Neuronal stem cell (in vitro differentiated cells): ENCODE measurements around the gene SLC22A7.
"Not testable (repeated sequence)": the region's sequence is repeated elsewhere in the genome, so short reads cannot be mapped to it uniquely, and the experiment has no call there.

Experiments
- DNase-seq: peaks from one replicate; pipeline ENCODE4 v3.0.0-alpha.2; 2013; ENCODE audit warnings: low spot score
- H2AFZ ChIP-seq: one replicate; pipeline ENCODE4 v1.6.1; 2013; ENCODE audit warnings: mild to moderate bottlenecking, low read length, inconsistent platforms
- H2AK5ac ChIP-seq: 2 replicates; pipeline ENCODE4 v1.6.1; 2013; ENCODE audit warnings: low read depth, mild to moderate bottlenecking, inconsistent platforms, low read length, moderate library complexity, mixed read lengths
- H2BK120ac ChIP-seq: 2 replicates; pipeline ENCODE4 v1.6.1; 2013; ENCODE audit warnings: low read depth, mild to moderate bottlenecking, inconsistent platforms, low read length, moderate library complexity, mixed read lengths
- H2BK12ac ChIP-seq: one replicate; pipeline ENCODE4 v1.6.1; 2013; ENCODE audit warnings: low read length, inconsistent platforms
- H2BK15ac ChIP-seq: 2 replicates; pipeline ENCODE4 v1.6.1; 2013; ENCODE audit warnings: mild to moderate bottlenecking, low read length, inconsistent platforms, mixed read lengths
- H2BK5ac ChIP-seq: one replicate; pipeline ENCODE4 v1.6.1; 2013; ENCODE audit warnings: inconsistent platforms, mild to moderate bottlenecking, low read length, moderate library complexity
- H3K14ac ChIP-seq: one replicate; pipeline ENCODE4 v1.6.1; 2013; ENCODE audit warnings: low read length, inconsistent platforms
- H3K18ac ChIP-seq: 2 replicates; pipeline ENCODE4 v1.6.1; 2013; ENCODE audit warnings: low read length, inconsistent platforms
- H3K23ac ChIP-seq: 2 replicates; pipeline ENCODE4 v1.6.1; 2013; ENCODE audit warnings: low read depth, mild to moderate bottlenecking, mixed read lengths, low read length, inconsistent platforms; ENCODE audit not compliant: poor library complexity
- H3K27ac ChIP-seq: replicated peaks from 3 replicates; pipeline ENCODE4 v1.5.1; 2013; ENCODE audit warnings: low read length, inconsistent platforms
- H3K27me3 ChIP-seq, 3 experiments: 2 replicates each; pipeline ENCODE4 v1.6.1; 2013; ENCODE audit warnings: low read length in 3 of 3, mild to moderate bottlenecking in 2 of 3, inconsistent platforms in 1 of 3, low read depth in 1 of 3, mixed read lengths in 1 of 3, moderate library complexity in 1 of 3; ENCODE audit not compliant: control insufficient read depth in 3 of 3, insufficient read depth in 3 of 3
- H3K36me3 ChIP-seq, 2 donors: replicated peaks in 1 of 2; 2 replicates each; pipeline ENCODE4 v1.6.1; 2013; ENCODE audit warnings: low read length in 2 of 2; ENCODE audit not compliant: control insufficient read depth in 2 of 2, insufficient read depth in 2 of 2
- H3K4ac ChIP-seq: 2 replicates; pipeline ENCODE4 v1.6.1; 2013; ENCODE audit warnings: inconsistent platforms, mild to moderate bottlenecking, low read length, moderate library complexity
- H3K4me1 ChIP-seq, 2 donors: 1 replicate in 1 of 2; 2 replicates in 1 of 2; pipeline ENCODE4 v1.6.1; 2013; ENCODE audit warnings: low read length in 2 of 2, low read depth in 1 of 2; ENCODE audit not compliant: control insufficient read depth in 2 of 2, insufficient read depth in 1 of 2
- H3K4me2 ChIP-seq: one replicate; pipeline ENCODE4 v1.6.1; 2013; ENCODE audit warnings: mild to moderate bottlenecking, low read length, inconsistent platforms; ENCODE audit not compliant: insufficient read depth, poor library complexity, severe bottlenecking
- H3K4me3 ChIP-seq, 2 donors: 2 replicates each; pipeline ENCODE4 v1.5.1; 2013; ENCODE audit warnings: low read length in 2 of 2, mild to moderate bottlenecking in 2 of 2, inconsistent platforms in 1 of 2, moderate library complexity in 1 of 2
- H3K79me1 ChIP-seq: one replicate; pipeline ENCODE4 v1.6.1; 2013; ENCODE audit warnings: low read depth, mild to moderate bottlenecking, inconsistent platforms, low read length, moderate library complexity
- H3K9ac ChIP-seq: one replicate; pipeline ENCODE4 v1.6.1; 2013; ENCODE audit warnings: mild to moderate bottlenecking, low read depth, low read length, inconsistent platforms; ENCODE audit not compliant: poor library complexity
- H3K9me3 ChIP-seq, 2 donors: replicated peaks in 1 of 2; 2 replicates each; pipeline versions ENCODE3 to v1.6.1; 2013; ENCODE audit warnings: low read length in 2 of 2, mild to moderate bottlenecking in 2 of 2, inconsistent platforms in 1 of 2, low read depth in 1 of 2, mixed read lengths in 1 of 2, moderate library complexity in 1 of 2; ENCODE audit not compliant: control insufficient read depth in 2 of 2, insufficient read depth in 1 of 2
- H4K8ac ChIP-seq: one replicate; pipeline ENCODE4 v1.6.1; 2013; ENCODE audit warnings: low read depth, mild to moderate bottlenecking, inconsistent platforms, low read length, moderate library complexity
- H4K91ac ChIP-seq: one replicate; pipeline ENCODE4 v1.6.1; 2013; ENCODE audit warnings: low read length, low read depth, mild to moderate bottlenecking, inconsistent platforms; ENCODE audit not compliant: poor library complexity
- WGBS, 2 donors: extraction: QIAGEN DNeasy Blood & Tissue Kit; methylation state at CpG; one replicate each; pipeline ENCODE4 v1.1.7; 2013; ENCODE audit warnings: missing lambda C conversion rate in 2 of 2, mixed read lengths in 1 of 2; ENCODE audit not compliant: insufficient read length in 2 of 2, insufficient replicate concordance in 1 of 2; ENCODE audit errors: extremely low coverage in 2 of 2; 5-methylcytosine and 5-hydroxymethylcytosine counted together

Gene SLC22A7

DNA sequence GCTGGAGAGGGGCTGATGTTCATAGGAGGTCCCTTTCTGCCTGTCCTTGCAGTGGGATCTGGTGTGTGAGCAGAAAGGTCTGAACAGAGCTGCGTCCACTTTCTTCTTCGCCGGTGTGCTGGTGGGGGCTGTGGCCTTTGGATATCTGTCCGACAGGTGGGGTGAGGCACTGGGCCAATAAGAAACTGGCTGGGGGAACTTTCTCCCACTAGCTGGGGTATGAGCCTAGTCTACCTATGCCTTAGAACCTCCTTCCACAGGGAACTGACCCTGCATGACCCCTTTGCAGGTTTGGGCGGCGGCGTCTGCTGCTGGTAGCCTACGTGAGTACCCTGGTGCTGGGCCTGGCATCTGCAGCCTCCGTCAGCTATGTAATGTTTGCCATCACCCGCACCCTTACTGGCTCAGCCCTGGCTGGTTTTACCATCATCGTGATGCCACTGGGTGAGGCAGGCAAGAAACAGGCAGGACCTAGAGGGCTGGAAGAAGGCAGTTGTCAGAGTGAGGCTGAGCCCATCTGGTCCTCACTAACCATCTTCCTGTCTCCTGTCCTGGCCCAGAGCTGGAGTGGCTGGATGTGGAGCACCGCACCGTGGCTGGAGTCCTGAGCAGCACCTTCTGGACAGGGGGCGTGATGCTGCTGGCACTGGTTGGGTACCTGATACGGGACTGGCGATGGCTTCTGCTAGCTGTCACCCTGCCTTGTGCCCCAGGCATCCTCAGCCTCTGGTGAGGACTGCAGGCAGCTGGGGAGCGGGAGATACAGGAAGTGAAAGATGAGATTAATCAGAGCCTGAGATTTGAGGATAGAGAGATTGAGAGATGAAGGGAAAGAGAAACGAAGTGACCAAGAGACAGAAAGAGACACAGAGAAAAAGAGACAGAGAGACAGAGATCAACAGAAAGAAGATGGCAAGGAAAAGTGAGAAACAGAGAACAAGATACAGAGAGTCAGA is 1.6 kb downstream of the SLC22A7 start:
- H3K4me2 ChIP-seq = no peak overlapping the region
- no peak overlapping the region for H4K91ac ChIP-seq
- no peaks in the 10 kb centered on the region for H3K9me3 ChIP-seq
- no peak for DNase-seq
- no CpG with 5 or more reads among the region's 18 CpGs for WGBS, 2 donors
- no peak overlapping the region for H2BK15ac ChIP-seq
- H3K4ac ChIP-seq = peak overlapping the region; percentile 90
- peak overlapping the region; percentile 50 for H4K8ac ChIP-seq
- H3K79me1 ChIP-seq = no peaks in the 10 kb centered on the region
- no peak overlapping the region for H3K27ac ChIP-seq
- peaks cover 0 to 54% (median 0%) of the 10 kb centered on the region in 3 experiments for H3K27me3 ChIP-seq
- no peak overlapping the region for H2BK120ac ChIP-seq
- no peak overlapping the region for H2BK5ac ChIP-seq
- H3K36me3 ChIP-seq = no peaks in the 10 kb centered on the region
- H2BK12ac ChIP-seq = peak overlapping the region; percentile 4
- H3K4me3 ChIP-seq = no peak overlapping the region
- H3K4me1 ChIP-seq = peaks cover 8 to 21% of the 10 kb centered on the region in 2 donors
- H3K18ac ChIP-seq = peak overlapping the region; percentile 42
- H3K14ac ChIP-seq = peak overlapping the region; percentile 31
- no peak overlapping the region for H2AFZ ChIP-seq
- peak overlapping the region; percentile 54 for H3K9ac ChIP-seq
- peak overlapping the region; percentile 74 for H3K23ac ChIP-seq
- H2AK5ac ChIP-seq = peak overlapping the region; percentile 65

DNA sequence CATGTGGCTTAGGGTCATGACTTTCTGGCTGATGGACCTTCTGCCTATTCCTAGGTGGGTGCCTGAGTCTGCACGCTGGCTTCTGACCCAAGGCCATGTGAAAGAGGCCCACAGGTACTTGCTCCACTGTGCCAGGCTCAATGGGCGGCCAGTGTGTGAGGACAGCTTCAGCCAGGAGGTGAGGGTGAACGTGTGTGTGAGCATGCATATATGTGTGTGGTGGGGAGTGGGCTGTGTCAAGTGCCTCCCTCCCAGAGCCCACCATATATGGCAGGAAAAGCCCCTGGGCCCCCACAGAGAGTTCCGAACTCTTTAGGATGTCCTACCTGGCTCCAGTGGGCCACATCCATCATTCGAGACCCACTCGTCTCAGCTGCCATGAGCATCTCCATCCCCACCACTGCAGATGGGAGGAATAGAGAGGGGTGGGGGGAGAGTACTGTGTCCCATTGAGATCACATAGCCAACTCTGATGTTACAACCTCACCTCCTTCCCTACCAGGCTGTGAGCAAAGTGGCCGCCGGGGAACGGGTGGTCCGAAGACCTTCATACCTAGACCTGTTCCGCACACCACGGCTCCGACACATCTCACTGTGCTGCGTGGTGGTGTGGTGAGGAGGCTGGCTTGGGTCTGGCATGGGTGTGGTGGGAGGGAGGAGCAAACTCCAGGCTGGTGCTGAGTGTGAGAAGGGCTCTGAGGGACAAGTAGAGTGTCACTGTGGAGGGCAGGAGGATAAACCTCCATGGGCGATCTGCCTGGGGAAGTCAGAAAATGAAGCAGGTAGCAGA is 3.2 kb downstream of the SLC22A7 start:
- Histone ChIP-seq H3K79me1 (no peaks in the 10 kb centered on the region), H3K18ac (peak overlapping the region; percentile 58), H2BK120ac (no peak overlapping the region), H3K36me3 (no peaks in the 10 kb centered on the region), H3K9ac (peak overlapping the region; percentile 73), H3K4me2 (no peak overlapping the region), H3K14ac (no peak overlapping the region), H3K27me3 (peaks cover 0 to 66% (median 0%) of the 10 kb centered on the region in 3 experiments), H3K27ac (no peak overlapping the region), H3K9me3 (no peaks in the 10 kb centered on the region), H2AFZ (no peak overlapping the region), H3K4ac (no peak overlapping the region), H2BK15ac (no peak overlapping the region), H2AK5ac (no peak overlapping the region), H2BK5ac (no peak overlapping the region), H3K4me1 (peaks cover 8 to 21% of the 10 kb centered on the region in 2 donors), H4K8ac (no peak overlapping the region), H3K23ac (peak overlapping the region; percentile 34), H3K4me3 (peak overlapping the region in 1 of 2 donors; percentile 25), H4K91ac (no peak overlapping the region), H2BK12ac (no peak overlapping the region)
- no CpG with 5 or more reads among the region's 15 CpGs for WGBS, 2 donors
- DNase-seq = no peak

GRCh38 chr6:43302126-43302525 is 4.1 kb downstream of the SLC22A7 start:
- Histone ChIP-seq H2BK5ac (no peak overlapping the region), H3K9ac (peak overlapping the region; percentile 57), H4K91ac (no peak overlapping the region), H3K4me2 (no peak overlapping the region), H2AK5ac (no peak overlapping the region), H3K9me3 (no peaks in the 10 kb centered on the region), H2BK15ac (no peak overlapping the region), H3K14ac (no peak overlapping the region), H2BK120ac (no peak overlapping the region), H3K27me3 (peaks cover 0 to 66% (median 0%) of the 10 kb centered on the region in 3 experiments), H3K4me3 (no peak overlapping the region), H3K27ac (no peak overlapping the region), H2AFZ (peak overlapping the region; percentile 25), H3K36me3 (no peaks in the 10 kb centered on the region), H3K23ac (no peak overlapping the region), H3K4ac (no peak overlapping the region), H2BK12ac (no peak overlapping the region), H4K8ac (no peak overlapping the region), H3K18ac (no peak overlapping the region), H3K4me1 (peaks cover 5 to 16% of the 10 kb centered on the region in 2 donors), H3K79me1 (no peaks in the 10 kb centered on the region)
- no peak for DNase-seq
- no CpG with 5 or more reads among the region's 19 CpGs for WGBS, 2 donors

DNA sequence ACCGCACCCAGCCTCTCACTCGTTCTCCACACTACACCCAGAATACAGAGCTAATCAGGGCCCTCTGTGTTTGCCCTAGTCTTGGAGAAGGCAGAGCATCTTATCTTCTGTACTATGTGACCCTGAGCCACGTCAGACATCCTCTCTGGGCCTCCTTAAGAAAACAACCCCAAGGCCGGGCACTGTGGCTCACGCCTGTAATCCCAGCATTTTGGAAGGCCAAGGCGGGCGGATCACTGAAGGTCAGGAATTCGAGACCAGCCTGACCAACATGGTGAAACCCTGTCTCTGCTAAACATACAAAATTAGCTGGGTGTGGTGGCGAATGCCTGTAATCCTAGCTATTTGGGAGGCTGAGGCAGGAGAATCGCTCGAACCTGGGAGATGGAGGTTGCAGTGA is 4.9 kb downstream of the SLC22A7 start:
- H3K27me3 ChIP-seq = peaks cover 0 to 74% (median 2%) of the 10 kb centered on the region in 3 experiments
- not testable (repeated sequence) for H2BK120ac ChIP-seq, H3K4ac ChIP-seq, H4K8ac ChIP-seq, H2BK5ac ChIP-seq, H2BK15ac ChIP-seq, H3K27ac ChIP-seq, H3K4me3 ChIP-seq, H3K9me3 ChIP-seq, DNase-seq, H3K18ac ChIP-seq, H3K23ac ChIP-seq, H3K4me2 ChIP-seq, H3K36me3 ChIP-seq, H4K91ac ChIP-seq, H2AFZ ChIP-seq, H3K14ac ChIP-seq, H2AK5ac ChIP-seq, H2BK12ac ChIP-seq, H3K9ac ChIP-seq, H3K79me1 ChIP-seq
- H3K4me1 ChIP-seq = peaks cover 0 to 14% of the 10 kb centered on the region in 2 donors
- WGBS, 2 donors = no CpG with 5 or more reads among the region's 11 CpGs
